Progenitor cell of endocrine pancreas (in vitro differentiated cells): ENCODE measurements around the gene DHCR24. TPM values are rescaled to one million over a fixed set of nuclear protein-coding genes. Genes with fewer than 3 reads are reported as not detected.

ENCODE experiments used
- DNase-seq: peaks from one replicate; pipeline ENCODE4 v3.0.0; 2021; ENCODE audit warnings: low spot score; ENCODE audit not compliant: unreplicated experiment
- H3K27ac Mint-ChIP-seq: 2 replicates; pipeline ENCODE4 v1.8.0; 2021; ENCODE audit warnings: mild to moderate bottlenecking, moderate library complexity, mixed read lengths
- H3K27me3 Mint-ChIP-seq: 2 replicates; pipeline ENCODE4 v1.8.0; 2021; ENCODE audit warnings: mixed read lengths
- H3K36me3 Mint-ChIP-seq: 2 replicates; pipeline ENCODE4 v1.8.0; 2022; ENCODE audit warnings: mixed read lengths; ENCODE audit not compliant: insufficient read depth
- H3K4me1 Mint-ChIP-seq: 2 replicates; pipeline ENCODE4 v1.8.0; 2021; ENCODE audit warnings: low read depth, mixed read lengths
- H3K4me3 Mint-ChIP-seq: 2 replicates; pipeline ENCODE4 v1.8.0; 2021; ENCODE audit warnings: low read depth, mild to moderate bottlenecking, moderate library complexity, mixed read lengths
- H3K9me3 Mint-ChIP-seq: 2 replicates; pipeline ENCODE4 v1.8.0; 2021; ENCODE audit warnings: low read depth, mixed read lengths
- CTCF ChIP-seq: fragments of 200-600 bp; sonication (generic); IDR thresholded peaks from one replicate; pipeline ENCODE4 v1.5.0; 2021; ENCODE audit warnings: antibody characterized with exemption, mild to moderate bottlenecking; ENCODE audit not compliant: unreplicated experiment
- total RNA-seq: library from RNA; stranded (reverse); gene quantifications from 2 replicates; pipeline ENCODE4 v1.2.1, GENCODE V29; 2021

The DHCR24 gene
- total RNA-seq, 1 donor from 2014 or later: 229 TPM

- Mint-ChIP-seq H3K4me3 (peak overlapping the region; percentile 93), H3K27me3 (no peaks in the 10 kb centered on the region), H3K36me3 (peaks cover 17% of the 10 kb centered on the region), H3K4me1 (peaks cover 60% of the 10 kb centered on the region), H3K27ac (peak overlapping the region; percentile 84), H3K9me3 (no peaks in the 10 kb centered on the region)
- no peak for DNase-seq
- no peak for TF ChIP-seq CTCF
Observed at GRCh38 chr1:54885807-54886723, 930 bp downstream of the DHCR24 start.

- H3K27ac Mint-ChIP-seq: peak overlapping the region; percentile 62
- peak overlapping the region; percentile 93 for H3K4me3 Mint-ChIP-seq
Observed at GRCh38 chr1:54885237-54885679, 1.7 kb downstream of the DHCR24 start.

GRCh38 chr1:54884768-54885167, 2.2 kb downstream of the DHCR24 start:
- Mint-ChIP-seq H3K27me3 (no peaks in the 10 kb centered on the region), H3K4me1 (peaks cover 64% of the 10 kb centered on the region), H3K36me3 (peaks cover 22% of the 10 kb centered on the region), H3K9me3 (no peaks in the 10 kb centered on the region), H3K27ac (peak overlapping the region; percentile 62), H3K4me3 (peak overlapping the region; percentile 93)
- DNase-seq: no peak
- TF ChIP-seq CTCF: no peak

More at GRCh38 chr1:54885237-54885679, 1.7 kb downstream of the DHCR24 start:
- DNase-seq: no peak
- Mint-ChIP-seq H3K36me3 (peaks cover 18% of the 10 kb centered on the region), H3K4me1 (peaks cover 60% of the 10 kb centered on the region), H3K27me3 (no peaks in the 10 kb centered on the region), H3K9me3 (no peaks in the 10 kb centered on the region)
- no peak for TF ChIP-seq CTCF

GRCh38 chr1:54884135-54884586, 2.8 kb downstream of the DHCR24 start:
- Mint-ChIP-seq H3K36me3 (peaks cover 25% of the 10 kb centered on the region), H3K4me1 (peaks cover 69% of the 10 kb centered on the region), H3K27ac (peak overlapping the region; percentile 94), H3K9me3 (no peaks in the 10 kb centered on the region), H3K4me3 (no peak overlapping the region), H3K27me3 (no peaks in the 10 kb centered on the region)
- no peak for DNase-seq
- TF ChIP-seq CTCF: no peak

GRCh38 chr1:54883349-54884102, 3.5 kb downstream of the DHCR24 start:
- Mint-ChIP-seq H3K4me1 (peaks cover 68% of the 10 kb centered on the region), H3K4me3 (peak overlapping the region; percentile 61), H3K36me3 (peaks cover 27% of the 10 kb centered on the region), H3K27ac (peak overlapping the region; percentile 94), H3K9me3 (no peaks in the 10 kb centered on the region), H3K27me3 (no peaks in the 10 kb centered on the region)
- no peak for DNase-seq
- TF ChIP-seq CTCF: no peak
